ENCODE measurements around the gene SHC2.

DNA sequence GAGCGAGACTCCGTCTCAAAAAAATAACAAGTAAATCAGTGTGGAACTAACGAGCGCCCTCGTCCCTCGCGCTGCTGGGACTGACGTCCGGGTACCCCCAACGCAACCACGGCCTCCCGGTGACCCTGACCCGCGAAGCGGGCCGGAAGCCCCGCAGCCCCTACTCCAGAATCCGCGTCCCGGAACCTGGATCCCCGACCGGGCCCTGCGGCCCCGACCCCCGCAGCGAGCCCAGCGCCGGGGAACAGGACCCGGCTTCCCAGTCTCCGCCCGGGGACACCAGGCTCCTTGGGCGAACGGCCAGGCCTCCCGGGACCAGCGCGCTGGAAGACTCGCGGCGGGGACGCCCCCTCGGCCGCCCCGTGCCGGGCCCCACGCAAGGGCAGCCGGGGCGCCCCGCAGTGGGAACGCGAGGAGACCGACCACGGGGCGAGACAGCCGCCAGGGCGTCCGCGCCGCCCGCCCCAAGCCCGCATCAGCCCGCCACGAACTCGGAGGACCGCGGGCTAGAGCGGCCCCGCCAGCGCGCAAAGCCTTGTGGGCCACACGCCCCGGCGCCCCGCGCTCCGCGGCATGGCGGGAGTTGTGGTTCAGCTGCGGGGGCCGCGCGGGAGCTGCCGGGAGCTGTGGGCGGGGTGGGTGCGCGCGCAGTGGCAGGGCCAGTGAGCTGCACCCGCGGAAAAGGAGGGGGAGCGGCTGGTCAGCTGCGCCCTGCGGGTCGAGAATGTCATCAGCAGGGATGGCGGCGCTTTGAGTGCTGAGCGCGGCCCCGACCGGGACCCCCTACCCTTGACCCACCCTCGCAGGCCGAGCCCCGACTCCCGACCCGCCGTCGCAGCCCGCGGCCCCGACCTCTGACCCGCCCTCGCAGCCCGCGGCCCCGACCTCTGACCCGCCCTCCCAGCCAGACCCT lies 27.9 kb upstream of the SHC2 start:
- TF ChIP-seq RARB (CRISPR knock-in tag; IDR thresholded peaks at IDR 0.05) (no peak), ZFP30 (CRISPR knock-in tag; IDR thresholded peaks at IDR 0.05) (no peak), ZFP3 (CRISPR knock-in tag; IDR thresholded peaks at IDR 0.05) (no peak), ZNF70 (CRISPR knock-in tag; IDR thresholded peaks at IDR 0.05) (no peak), SNAI2 (CRISPR knock-in tag; IDR thresholded peaks at IDR 0.05) (no peak), ZNF565 (CRISPR knock-in tag; conservative IDR thresholded peaks at IDR 0.05; ENCODE audit: low read depth) (no peak), OSR1 (CRISPR knock-in tag; IDR thresholded peaks at IDR 0.05) (no peak), ZC3H10 (CRISPR knock-in tag; IDR thresholded peaks at IDR 0.05) (no peak), ZNF8 (CRISPR knock-in tag; IDR thresholded peaks at IDR 0.05) (no peak)

Data from SK-N-SH treated with all-trans-retinoic acid at 6 μM for 48 hours (cell line).